Measurements from ENCODE around the gene SORCS2.

The SORCS2 gene

DNA sequence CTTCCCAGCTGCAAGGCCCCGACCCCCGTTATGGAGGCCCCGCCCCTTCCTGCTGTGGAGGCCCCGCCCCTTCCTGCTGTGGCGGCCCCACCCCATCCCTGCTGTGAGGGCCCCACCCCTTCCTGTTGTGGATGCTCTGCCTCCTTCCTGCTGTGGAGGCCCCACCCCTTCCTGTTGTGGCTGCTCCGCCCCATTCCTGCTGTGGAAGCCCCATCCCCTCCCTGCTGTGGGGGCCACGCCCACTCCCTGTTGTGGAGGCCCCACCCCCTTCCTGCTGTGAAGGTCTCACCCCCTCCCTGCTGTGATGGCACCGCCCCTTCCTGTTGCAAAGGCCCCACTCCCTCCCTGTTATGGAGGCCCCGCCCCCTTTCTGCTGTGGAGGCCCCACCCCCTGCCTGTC is 347.3 kb downstream of the SORCS2 start:
- no peak for TF ChIP-seq FOXM1 (IDR thresholded peaks at IDR 0.05; ENCODE audit: borderline replicate concordance, low read depth)
- no peak for TF ChIP-seq CEBPB (IDR thresholded peaks at IDR 0.05)
- TF ChIP-seq RAD21 (IDR thresholded peaks at IDR 0.05; ENCODE audit: low read depth): no peak
- TF ChIP-seq ZBTB7A (IDR thresholded peaks at IDR 0.05; ENCODE audit: low read depth): no peak
- no peak for TF ChIP-seq CREB1 (IDR thresholded peaks at IDR 0.05; ENCODE audit: low read depth)

DNA sequence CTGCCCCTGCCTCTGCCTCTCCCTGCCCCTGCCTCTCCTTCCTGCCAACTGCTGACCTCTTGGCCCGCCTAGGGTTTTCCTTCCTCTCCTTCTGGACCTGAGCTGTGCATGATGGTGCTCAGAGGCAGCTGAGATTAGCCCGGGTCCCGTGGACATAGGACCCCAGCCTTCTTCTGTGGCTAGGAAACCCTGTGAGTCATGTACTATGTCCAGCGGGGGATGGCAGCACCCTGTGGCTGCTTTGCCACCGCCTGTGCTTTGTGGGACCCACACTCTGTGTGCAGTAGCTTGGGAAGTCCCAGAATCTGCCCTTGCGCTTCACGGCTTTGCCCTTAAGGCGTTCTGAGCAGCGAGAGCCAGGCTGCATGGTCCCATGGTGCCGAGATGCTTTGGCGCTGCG is 347.9 kb downstream of the SORCS2 start:
- TF ChIP-seq CEBPB (IDR thresholded peaks at IDR 0.05) (no peak), CREB1 (IDR thresholded peaks at IDR 0.05; ENCODE audit: low read depth) (no peak), YY1 (IDR thresholded peaks at IDR 0.05; ENCODE audit: low read depth) (no peak), NFIC (IDR thresholded peaks at IDR 0.05) (no peak), EGR1 (IDR thresholded peaks at IDR 0.05) (no peak), EP300 (IDR thresholded peaks at IDR 0.05; ENCODE audit: borderline replicate concordance) (no peak), RAD21 (IDR thresholded peaks at IDR 0.05; ENCODE audit: low read depth) (no peak), ZBTB7A (IDR thresholded peaks at IDR 0.05; ENCODE audit: low read depth) (no peak), FOXM1 (IDR thresholded peaks at IDR 0.05; ENCODE audit: borderline replicate concordance, low read depth) (no peak), USF1 (IDR thresholded peaks at IDR 0.05) (no peak), TAF1 (IDR thresholded peaks at IDR 0.05; ENCODE audit: low read depth) (no peak)
- TF ChIP-seq, protein P1, sequence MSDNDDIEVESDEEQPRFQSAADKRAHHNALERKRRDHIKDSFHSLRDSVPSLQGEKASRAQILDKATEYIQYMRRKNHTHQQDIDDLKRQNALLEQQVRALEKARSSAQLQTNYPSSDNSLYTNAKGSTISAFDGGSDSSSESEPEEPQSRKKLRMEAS (IDR thresholded peaks at IDR 0.05): no peak

GRCh38 chr4:7540654-7541413 is 348.5 kb downstream of the SORCS2 start:
- no peak for TF ChIP-seq CEBPB (IDR thresholded peaks at IDR 0.05)
- no peak for TF ChIP-seq USF1 (IDR thresholded peaks at IDR 0.05)
- TF ChIP-seq EGR1 (IDR thresholded peaks at IDR 0.05): no peak
- TF ChIP-seq CREB1 (IDR thresholded peaks at IDR 0.05; ENCODE audit: low read depth): no peak
- TF ChIP-seq YY1 (IDR thresholded peaks at IDR 0.05; ENCODE audit: low read depth): no peak
- no peak for TF ChIP-seq TEAD4 (IDR thresholded peaks at IDR 0.05)
- TF ChIP-seq NFIC (IDR thresholded peaks at IDR 0.05): no peak
- no peak for TF ChIP-seq EP300 (IDR thresholded peaks at IDR 0.05; ENCODE audit: borderline replicate concordance)
- no peak for TF ChIP-seq TCF12 (IDR thresholded peaks at IDR 0.05; ENCODE audit: low read depth)

DNA sequence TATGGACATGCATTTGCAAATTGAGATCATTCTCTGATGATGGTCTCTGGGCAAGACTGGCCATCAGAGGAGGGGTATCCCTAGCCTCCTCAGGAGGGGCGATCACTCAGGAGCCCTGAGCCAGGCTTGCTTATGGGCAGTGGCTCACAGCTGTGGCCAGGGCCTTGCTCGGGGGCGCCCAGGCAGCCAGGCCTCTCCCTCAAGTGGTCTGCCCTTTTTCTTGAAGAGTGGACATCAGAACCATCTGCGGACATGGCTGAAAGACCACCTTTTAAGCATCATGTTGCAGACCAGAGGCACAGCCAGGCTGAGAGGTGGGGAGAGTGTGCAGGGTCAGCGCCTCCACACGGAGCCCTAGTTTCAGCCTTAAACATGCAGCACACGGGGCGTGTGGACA is 349.1 kb downstream of the SORCS2 start:
- TF ChIP-seq NFIC (IDR thresholded peaks at IDR 0.05): no peak
- no peak for TF ChIP-seq EGR1 (IDR thresholded peaks at IDR 0.05)
- TF ChIP-seq, protein P1 (IDR thresholded peaks at IDR 0.05): no peak
- no peak for TF ChIP-seq RAD21 (IDR thresholded peaks at IDR 0.05; ENCODE audit: low read depth)
- TF ChIP-seq CEBPB (IDR thresholded peaks at IDR 0.05): no peak
- no peak for TF ChIP-seq YY1 (IDR thresholded peaks at IDR 0.05; ENCODE audit: low read depth)
- TF ChIP-seq ZBTB7A (IDR thresholded peaks at IDR 0.05; ENCODE audit: low read depth): no peak
- TF ChIP-seq EP300 (IDR thresholded peaks at IDR 0.05; ENCODE audit: borderline replicate concordance): no peak
- TF ChIP-seq USF1 (IDR thresholded peaks at IDR 0.05): no peak
- TF ChIP-seq, protein P2, sequence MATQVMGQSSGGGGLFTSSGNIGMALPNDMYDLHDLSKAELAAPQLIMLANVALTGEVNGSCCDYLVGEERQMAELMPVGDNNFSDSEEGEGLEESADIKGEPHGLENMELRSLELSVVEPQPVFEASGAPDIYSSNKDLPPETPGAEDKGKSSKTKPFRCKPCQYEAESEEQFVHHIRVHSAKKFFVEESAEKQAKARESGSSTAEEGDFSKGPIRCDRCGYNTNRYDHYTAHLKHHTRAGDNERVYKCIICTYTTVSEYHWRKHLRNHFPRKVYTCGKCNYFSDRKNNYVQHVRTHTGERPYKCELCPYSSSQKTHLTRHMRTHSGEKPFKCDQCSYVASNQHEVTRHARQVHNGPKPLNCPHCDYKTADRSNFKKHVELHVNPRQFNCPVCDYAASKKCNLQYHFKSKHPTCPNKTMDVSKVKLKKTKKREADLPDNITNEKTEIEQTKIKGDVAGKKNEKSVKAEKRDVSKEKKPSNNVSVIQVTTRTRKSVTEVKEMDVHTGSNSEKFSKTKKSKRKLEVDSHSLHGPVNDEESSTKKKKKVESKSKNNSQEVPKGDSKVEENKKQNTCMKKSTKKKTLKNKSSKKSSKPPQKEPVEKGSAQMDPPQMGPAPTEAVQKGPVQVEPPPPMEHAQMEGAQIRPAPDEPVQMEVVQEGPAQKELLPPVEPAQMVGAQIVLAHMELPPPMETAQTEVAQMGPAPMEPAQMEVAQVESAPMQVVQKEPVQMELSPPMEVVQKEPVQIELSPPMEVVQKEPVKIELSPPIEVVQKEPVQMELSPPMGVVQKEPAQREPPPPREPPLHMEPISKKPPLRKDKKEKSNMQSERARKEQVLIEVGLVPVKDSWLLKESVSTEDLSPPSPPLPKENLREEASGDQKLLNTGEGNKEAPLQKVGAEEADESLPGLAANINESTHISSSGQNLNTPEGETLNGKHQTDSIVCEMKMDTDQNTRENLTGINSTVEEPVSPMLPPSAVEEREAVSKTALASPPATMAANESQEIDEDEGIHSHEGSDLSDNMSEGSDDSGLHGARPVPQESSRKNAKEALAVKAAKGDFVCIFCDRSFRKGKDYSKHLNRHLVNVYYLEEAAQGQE (IDR thresholded peaks at IDR 0.05; ENCODE audit: low read depth): no peak

DNA sequence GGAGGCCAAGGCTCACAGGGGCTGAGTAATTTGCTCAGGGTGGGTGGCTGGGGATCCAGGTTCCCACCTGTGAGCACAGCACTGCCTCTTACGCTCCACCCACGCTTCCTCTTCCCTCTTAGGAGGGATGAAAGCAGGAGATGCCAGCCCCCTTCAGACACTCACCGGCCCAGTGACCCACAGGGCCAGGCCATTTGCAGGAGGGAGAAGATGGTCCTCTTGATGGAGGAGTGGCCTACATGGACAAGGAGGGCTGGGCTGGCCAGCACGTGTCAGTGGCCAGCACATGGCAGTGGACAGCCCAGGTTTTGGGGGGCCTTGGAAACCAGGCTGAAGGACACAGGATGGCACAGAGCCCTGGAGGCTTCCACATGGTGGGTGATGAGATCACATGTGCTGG is 350.4 kb downstream of the SORCS2 start:
- no peak for TF ChIP-seq ZBTB7A (IDR thresholded peaks at IDR 0.05; ENCODE audit: low read depth)

DNA sequence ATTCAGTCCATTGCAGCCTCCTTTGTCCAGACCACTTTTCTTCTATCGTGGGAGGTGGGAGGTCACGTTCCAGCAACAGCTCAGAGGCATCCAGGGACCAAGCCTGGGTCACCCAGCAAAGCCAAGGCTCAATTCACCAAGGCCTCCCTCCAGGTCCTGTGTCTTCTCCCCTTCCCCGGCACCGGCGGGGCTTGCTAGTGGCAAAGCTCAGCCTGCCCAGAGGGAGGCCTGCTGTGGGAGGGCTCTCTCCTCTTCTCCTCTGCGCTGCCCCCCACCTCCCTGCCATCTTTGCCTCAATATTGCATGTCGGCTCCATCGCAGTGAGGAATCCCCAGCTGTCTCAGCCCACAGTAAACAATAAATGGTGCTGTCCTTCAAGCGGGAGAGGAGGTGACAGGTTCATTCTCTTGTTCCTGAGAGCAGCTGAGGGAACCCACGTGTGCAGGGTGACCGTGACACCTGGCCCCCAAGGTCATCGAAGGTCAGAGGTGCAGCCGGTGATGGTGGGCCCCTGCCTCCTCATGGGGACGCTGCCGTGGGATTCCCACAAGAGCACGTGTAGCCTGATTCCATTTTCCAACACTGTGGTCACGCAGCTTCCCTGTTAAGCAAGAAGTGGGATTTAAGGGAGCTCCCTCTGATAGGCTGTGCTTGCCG is 353.9 kb downstream of the SORCS2 start:
- TF ChIP-seq CREB1 (IDR thresholded peaks at IDR 0.05; ENCODE audit: low read depth): no peak
- TF ChIP-seq, protein P1 (IDR thresholded peaks at IDR 0.05): no peak
- no peak for TF ChIP-seq TAF1 (IDR thresholded peaks at IDR 0.05; ENCODE audit: low read depth)
- TF ChIP-seq USF1 (IDR thresholded peaks at IDR 0.05): no peak

Measured in Ishikawa (cell line).